ENCODE results near the gene TRH.

DNA sequence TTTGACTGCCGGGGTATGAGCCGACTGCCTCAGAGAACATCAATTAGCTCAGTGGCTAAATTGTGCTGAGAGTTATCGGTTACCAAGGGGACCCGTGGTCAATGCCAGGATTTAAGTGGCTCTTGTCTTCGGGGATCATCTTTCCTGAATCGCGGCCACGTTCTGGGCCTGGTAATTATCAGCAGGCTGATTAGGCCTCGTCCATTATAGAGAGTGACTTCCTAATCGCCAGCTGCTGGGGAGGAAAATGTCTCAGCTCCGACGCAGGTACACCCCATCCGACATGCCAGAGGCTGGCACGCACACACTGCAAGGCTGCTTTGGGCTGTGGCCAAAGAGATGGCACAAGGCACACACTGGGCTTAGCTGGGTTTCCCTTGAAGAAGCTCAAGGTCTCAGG, 10.6 kb downstream of the TRH start:
- TF ChIP-seq CTCF (IDR thresholded peaks at IDR 0.05) (no peak), POLR2A (IDR thresholded peaks at IDR 0.05) (no peak)

Data from Peyer's patch (tissue), 4 donors.